ENCODE measurements around the gene TBC1D10B.

The TBC1D10B gene

GRCh38 chr16:30372038-30372712, 1.9 kb upstream of the TBC1D10B start:
- no peak for DNase-seq

GRCh38 chr16:30371248-30371816, 1.0 kb upstream of the TBC1D10B start:
- DNase-seq = no peak

GRCh38 chr16:30369938-30370455, 297 bp downstream of the TBC1D10B start:
- no peak for DNase-seq

- DNase-seq = no peak
Measured at GRCh38 chr16:30369091-30369937, 980 bp downstream of the TBC1D10B start.

- no peak for DNase-seq
Measured at GRCh38 chr16:30368792-30369090, 1.6 kb downstream of the TBC1D10B start.

- no peak for DNase-seq
Measured at GRCh38 chr16:30368122-30368791, 2.0 kb downstream of the TBC1D10B start.

- no peak for DNase-seq
Measured at GRCh38 chr16:30367349-30368009, 2.8 kb downstream of the TBC1D10B start.

- DNase-seq = no peak
Measured at GRCh38 chr16:30366511-30366910, 3.8 kb downstream of the TBC1D10B start.

- DNase-seq = no peak
Measured at GRCh38 chr16:30365200-30365599, 5.1 kb downstream of the TBC1D10B start.

- DNase-seq = no peak
Measured at GRCh38 chr16:30361180-30361579, 9.1 kb downstream of the TBC1D10B start.

- no peak for DNase-seq
Measured at GRCh38 chr16:30359871-30360170, 10.5 kb downstream of the TBC1D10B start.

- DNase-seq = no peak
Measured at GRCh38 chr16:30358990-30359870, 11.1 kb downstream of the TBC1D10B start.

GRCh38 chr16:30358577-30358936, 11.7 kb downstream of the TBC1D10B start:
- no peak for DNase-seq

GRCh38 chr16:30357715-30358576, 12.3 kb downstream of the TBC1D10B start:
- no peak for DNase-seq

GRCh38 chr16:30357085-30357714, 13.1 kb downstream of the TBC1D10B start:
- DNase-seq = no peak

GRCh38 chr16:30356401-30357084, 13.8 kb downstream of the TBC1D10B start:
- DNase-seq = no peak

GRCh38 chr16:30355954-30356308, 14.4 kb downstream of the TBC1D10B start:
- no peak for DNase-seq

- DNase-seq = peak; percentile 91
Measured at GRCh38 chr16:30355144-30355953, 14.9 kb downstream of the TBC1D10B start, which contains the start of gene CD2BP2. Gene CD2BP2, minus strand, starts transcription at chr16:30355308. Its CDS starts 627 bp downstream, at chr16:30354681.
